Superior temporal gyrus (tissue), 1 donor: Measurements from ENCODE around the gene TIAM2.
"Not testable (repeated sequence)": the region's sequence is repeated elsewhere in the genome, so short reads cannot be mapped to it uniquely, and the experiment has no call there.

ENCODE experiments used
- DNase-seq: peaks from one replicate; pipeline ENCODE4 v3.0.0-alpha.2; 2016; ENCODE audit errors: extremely low spot score

The TIAM2 gene

GRCh38 chr6:155260686-155261085, 265.6 kb downstream of the TIAM2 start:
- DNase-seq, result no peak

GRCh38 chr6:155261111-155261900, 266.2 kb downstream of the TIAM2 start:
- DNase-seq, result no peak

- DNase-seq, result no peak
Observed at GRCh38 chr6:155262655-155263054, 267.5 kb downstream of the TIAM2 start.

GRCh38 chr6:155263373-155264063, 268.4 kb downstream of the TIAM2 start, which contains the start of gene CLDN20:
TSS of gene CLDN20 (plus strand) at chr6:155264013. CDS start at chr6:155275720, 11,707 bp downstream.
- no peak for DNase-seq

- DNase-seq, result no peak
Observed at GRCh38 chr6:155264693-155265320, 269.7 kb downstream of the TIAM2 start.

- DNase-seq, result no peak
Observed at GRCh38 chr6:155265843-155266535, 270.9 kb downstream of the TIAM2 start.

GRCh38 chr6:155267411-155267810, 272.3 kb downstream of the TIAM2 start:
- no peak for DNase-seq

- DNase-seq, result not testable (repeated sequence)
Observed at GRCh38 chr6:155268088-155268867, 273.2 kb downstream of the TIAM2 start.

- DNase-seq, result no peak
Observed at GRCh38 chr6:155269765-155270164, 274.6 kb downstream of the TIAM2 start.

- no peak for DNase-seq
Observed at GRCh38 chr6:155270561-155271091, 275.5 kb downstream of the TIAM2 start.

- DNase-seq, result no peak
Observed at GRCh38 chr6:155271145-155271544, 276.0 kb downstream of the TIAM2 start.

- DNase-seq, result peak; percentile 88
Observed at GRCh38 chr6:155272353-155273232, 277.5 kb downstream of the TIAM2 start.

GRCh38 chr6:155273431-155273830, 278.3 kb downstream of the TIAM2 start:
- peak; percentile 76 for DNase-seq

GRCh38 chr6:155274106-155274505, 279.0 kb downstream of the TIAM2 start:
- DNase-seq, result no peak

GRCh38 chr6:155274533-155274932, 279.4 kb downstream of the TIAM2 start:
- no peak for DNase-seq

- DNase-seq, result peak; percentile 80
Observed at GRCh38 chr6:155275808-155276480, 280.8 kb downstream of the TIAM2 start.

GRCh38 chr6:155276638-155277037, 281.5 kb downstream of the TIAM2 start:
- DNase-seq, result peak; percentile 52

GRCh38 chr6:155278319-155279049, 283.4 kb downstream of the TIAM2 start:
- DNase-seq, result no peak

- no peak for DNase-seq
Observed at GRCh38 chr6:155284775-155285174, 289.7 kb downstream of the TIAM2 start.
